Measurements from ENCODE around the gene ENDOG.

DNA sequence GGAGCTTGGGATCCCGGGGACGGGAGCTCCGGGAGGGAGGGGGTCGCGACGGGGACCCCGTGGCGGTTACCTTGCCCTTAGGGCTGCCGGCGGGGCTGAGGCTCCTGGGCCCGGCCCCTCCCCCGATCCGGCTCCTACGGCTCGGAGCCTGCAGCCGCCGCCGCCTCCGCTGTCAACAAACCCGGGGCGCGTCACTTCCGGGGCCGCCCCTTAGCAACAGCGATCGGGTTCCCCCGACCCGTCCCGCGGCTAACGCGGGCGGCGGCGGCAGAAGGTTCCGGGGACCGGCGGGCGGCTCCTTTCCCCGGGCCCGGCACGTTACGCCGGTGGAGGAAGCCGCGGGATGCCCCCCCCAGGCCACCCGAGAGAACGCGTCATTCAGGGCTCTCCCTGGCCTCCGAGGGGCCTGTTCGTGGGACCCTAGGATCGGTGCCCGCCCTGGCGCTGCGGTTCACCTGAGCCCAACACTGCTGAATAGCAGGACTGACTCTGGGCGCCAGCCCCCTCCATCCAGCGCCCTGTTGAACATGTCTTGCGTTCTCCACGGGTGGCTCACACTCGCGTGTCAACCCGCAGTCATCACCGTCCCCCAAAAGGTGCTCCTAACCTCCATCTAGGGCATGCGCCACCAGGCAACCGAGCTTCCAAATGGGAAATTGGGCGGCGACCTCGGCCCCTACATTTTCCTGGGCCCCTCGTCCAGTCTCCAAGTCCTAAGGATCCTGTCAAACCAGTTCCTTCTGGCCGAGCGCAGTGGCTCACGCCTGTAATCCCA lies 46.4 kb upstream of the ENDOG start, which contains the start of gene ZER1:
- TF ChIP-seq CTCF (IDR thresholded peaks at IDR 0.05): no peak
- TF ChIP-seq POLR2AphosphoS5 (IDR thresholded peaks at IDR 0.05; ENCODE audit: insufficient read depth in 1 of 2, low read depth in 1 of 2): peak; percentile 78 to 88
